Measurements from ENCODE around the gene MALAT1.
"Not testable (repeated sequence)": the region's sequence is repeated elsewhere in the genome, so short reads cannot be mapped to it uniquely, and the experiment has no call there.

The MALAT1 gene

DNA sequence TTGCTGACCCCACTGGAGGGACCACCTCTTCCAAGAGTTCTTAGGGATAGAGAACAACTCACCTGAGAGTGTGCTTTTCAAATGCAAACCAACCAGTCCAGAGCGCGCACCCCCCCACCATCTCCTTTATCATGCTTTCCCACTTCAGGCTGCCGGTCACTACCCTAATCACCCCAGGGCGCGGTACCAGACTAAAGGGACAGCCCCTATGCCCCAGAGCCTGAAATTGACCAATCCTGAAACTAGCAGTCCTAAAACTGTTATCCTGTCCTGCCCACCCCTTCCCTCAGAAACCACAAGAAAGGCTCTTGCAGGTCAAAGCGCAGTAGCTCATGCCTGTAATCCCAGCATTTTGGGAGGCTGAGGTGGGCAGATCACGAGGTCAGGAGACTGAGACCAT is 39.3 kb upstream of the MALAT1 start:
- H3K4me3 ChIP-seq (replicated peaks in 1 of 2; ENCODE audit: low read depth in 2 of 2, low read length in 2 of 2) = no peak overlapping the region
- DNase-seq (ENCODE audit: low read depth in 2 of 2) = no peak
- TF ChIP-seq, protein P1, sequence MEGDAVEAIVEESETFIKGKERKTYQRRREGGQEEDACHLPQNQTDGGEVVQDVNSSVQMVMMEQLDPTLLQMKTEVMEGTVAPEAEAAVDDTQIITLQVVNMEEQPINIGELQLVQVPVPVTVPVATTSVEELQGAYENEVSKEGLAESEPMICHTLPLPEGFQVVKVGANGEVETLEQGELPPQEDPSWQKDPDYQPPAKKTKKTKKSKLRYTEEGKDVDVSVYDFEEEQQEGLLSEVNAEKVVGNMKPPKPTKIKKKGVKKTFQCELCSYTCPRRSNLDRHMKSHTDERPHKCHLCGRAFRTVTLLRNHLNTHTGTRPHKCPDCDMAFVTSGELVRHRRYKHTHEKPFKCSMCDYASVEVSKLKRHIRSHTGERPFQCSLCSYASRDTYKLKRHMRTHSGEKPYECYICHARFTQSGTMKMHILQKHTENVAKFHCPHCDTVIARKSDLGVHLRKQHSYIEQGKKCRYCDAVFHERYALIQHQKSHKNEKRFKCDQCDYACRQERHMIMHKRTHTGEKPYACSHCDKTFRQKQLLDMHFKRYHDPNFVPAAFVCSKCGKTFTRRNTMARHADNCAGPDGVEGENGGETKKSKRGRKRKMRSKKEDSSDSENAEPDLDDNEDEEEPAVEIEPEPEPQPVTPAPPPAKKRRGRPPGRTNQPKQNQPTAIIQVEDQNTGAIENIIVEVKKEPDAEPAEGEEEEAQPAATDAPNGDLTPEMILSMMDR (IDR thresholded peaks at IDR 0.05; ENCODE audit: low read depth, low read length) = no peak

DNA sequence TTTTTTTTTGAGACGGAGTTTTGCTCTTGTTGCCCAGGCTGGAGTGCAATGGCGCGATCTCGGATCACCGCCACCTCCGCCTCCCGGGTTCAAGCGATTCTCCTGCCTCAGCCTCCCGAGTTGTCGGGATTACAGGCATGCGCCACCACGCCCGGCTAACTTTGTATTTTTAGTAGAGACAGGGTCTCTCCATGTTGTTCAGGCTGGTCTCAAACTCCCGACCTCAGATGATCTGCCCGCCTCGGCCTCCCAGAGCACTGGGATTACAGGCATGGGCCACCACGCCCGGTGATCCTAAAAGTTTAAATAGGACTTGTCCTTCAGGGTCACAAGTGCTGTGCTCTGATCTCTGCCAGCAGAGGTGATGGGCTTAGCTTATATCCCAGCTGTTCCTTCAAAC is 33.4 kb upstream of the MALAT1 start:
- not testable (repeated sequence) for H3K4me3 ChIP-seq (replicated peaks in 1 of 2; ENCODE audit: low read depth in 2 of 2, low read length in 2 of 2); DNase-seq (ENCODE audit: low read depth in 2 of 2)

DNA sequence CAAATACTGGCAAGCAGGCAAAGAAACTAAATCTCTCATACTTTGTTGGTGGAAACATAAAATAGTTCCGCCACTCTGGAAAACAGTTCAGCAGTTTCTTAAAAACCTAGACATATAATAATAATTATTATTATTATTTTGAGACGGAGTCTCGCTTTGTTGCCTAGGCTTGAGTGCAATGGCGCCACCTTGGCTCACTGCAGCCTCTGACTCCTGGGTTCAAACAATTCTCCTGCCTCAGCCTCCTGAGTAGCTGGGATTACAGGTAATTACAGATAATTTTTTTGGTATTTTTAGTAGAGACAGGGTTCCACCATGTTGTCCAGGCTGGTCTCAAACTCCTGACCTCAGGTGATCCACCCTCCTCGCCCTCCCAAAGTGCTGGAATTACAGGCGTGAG is 31.5 kb upstream of the MALAT1 start:
- DNase-seq (ENCODE audit: low read depth in 2 of 2); H3K4me3 ChIP-seq (replicated peaks in 1 of 2; ENCODE audit: low read depth in 2 of 2, low read length in 2 of 2): not testable (repeated sequence)

DNA sequence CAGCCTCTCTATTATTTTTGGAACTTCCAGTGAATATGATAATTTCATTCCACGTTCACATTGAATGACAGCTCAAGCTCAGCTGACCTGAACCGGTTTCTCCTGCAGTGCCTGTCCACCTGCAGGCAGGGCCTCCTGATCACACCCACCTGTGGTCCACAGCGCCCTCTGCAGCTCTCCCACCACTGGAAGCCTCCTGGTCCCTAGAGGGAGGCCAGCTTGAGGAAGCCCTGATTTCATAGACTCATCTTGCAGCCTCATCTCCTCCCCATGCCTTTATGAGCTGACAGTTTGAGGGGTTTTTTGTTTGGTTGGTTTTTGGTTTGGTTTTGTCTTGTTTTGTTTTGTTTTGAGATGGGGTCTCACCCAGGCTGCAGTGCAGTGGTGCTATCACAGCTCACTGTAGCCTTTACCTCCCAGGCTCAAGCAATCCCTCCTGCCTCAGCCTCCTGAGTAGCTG is 29.9 kb upstream of the MALAT1 start:
- TF ChIP-seq, protein P1 (IDR thresholded peaks at IDR 0.05; ENCODE audit: low read depth, low read length) = peak; percentile 55
- DNase-seq (ENCODE audit: low read depth in 2 of 2) = peak; percentile 49 to 54

DNA sequence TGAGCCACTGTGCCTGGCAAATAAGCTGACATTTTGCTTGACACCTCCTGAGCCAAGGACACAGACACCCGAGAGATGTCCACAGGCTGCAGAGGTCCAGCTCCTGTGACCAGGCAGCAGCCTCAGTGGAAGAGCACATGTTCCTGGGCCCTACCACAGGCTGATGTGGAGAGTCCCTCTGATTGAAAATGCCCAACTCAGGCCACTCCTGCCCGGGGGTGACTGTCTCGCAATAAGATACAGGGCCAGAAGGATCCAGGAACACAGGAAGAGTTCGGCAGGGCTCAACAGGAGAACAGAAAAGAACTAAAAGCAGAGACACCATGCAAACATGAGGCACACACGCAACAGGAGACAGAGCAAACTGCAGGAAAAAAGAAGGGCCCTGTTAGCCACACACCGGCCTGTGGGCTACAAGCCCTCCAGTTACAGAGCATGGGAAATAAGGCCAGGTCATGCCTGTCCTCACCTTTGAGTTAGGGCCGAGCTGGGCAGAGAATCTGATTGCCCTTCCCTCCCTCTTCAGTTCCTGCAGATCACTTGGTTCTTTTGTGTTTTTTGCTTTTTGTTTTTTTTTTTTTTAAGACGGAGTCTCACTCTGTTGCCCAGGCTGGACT is 28.3 kb upstream of the MALAT1 start:
- DNase-seq (ENCODE audit: low read depth in 2 of 2) = no peak
- TF ChIP-seq, protein P1 (IDR thresholded peaks at IDR 0.05; ENCODE audit: low read depth, low read length) = no peak
- no peak overlapping the region for H3K4me3 ChIP-seq (replicated peaks in 1 of 2; ENCODE audit: low read depth in 2 of 2, low read length in 2 of 2)

More for the DNA sequence above, 29.9 kb upstream of the MALAT1 start:
- H3K4me3 ChIP-seq (replicated peaks in 1 of 2; ENCODE audit: low read depth in 2 of 2, low read length in 2 of 2) = no peak overlapping the region

DNA sequence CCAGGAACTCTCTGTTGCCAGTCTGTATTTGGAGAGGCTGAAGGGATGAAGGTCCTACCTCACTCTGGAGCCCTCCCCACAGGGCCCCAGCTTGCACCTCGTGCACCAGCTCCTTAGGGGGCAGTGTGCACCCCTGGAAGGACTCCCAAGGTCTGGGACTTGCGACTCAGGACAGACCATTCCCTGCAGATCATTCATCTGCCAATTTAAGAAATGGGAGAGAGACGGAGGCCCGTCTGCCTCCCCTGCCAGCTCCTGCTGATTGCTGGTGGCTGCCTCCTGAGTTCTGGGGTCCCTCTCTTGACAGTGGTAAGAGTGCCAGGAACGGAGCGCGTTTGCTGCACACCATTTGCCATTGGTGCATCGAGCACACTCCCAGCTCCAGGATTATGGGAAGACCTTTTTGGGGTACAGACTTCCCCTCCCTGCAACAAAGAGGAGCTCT is 27.4 kb upstream of the MALAT1 start:
- TF ChIP-seq, protein P1 (IDR thresholded peaks at IDR 0.05; ENCODE audit: low read depth, low read length) = peak; percentile 53
- DNase-seq (ENCODE audit: low read depth in 2 of 2) = peak; percentile 78 to 89
- peak overlapping the region; percentile 8 to 24 for H3K4me3 ChIP-seq (replicated peaks in 1 of 2; ENCODE audit: low read depth in 2 of 2, low read length in 2 of 2)

DNA sequence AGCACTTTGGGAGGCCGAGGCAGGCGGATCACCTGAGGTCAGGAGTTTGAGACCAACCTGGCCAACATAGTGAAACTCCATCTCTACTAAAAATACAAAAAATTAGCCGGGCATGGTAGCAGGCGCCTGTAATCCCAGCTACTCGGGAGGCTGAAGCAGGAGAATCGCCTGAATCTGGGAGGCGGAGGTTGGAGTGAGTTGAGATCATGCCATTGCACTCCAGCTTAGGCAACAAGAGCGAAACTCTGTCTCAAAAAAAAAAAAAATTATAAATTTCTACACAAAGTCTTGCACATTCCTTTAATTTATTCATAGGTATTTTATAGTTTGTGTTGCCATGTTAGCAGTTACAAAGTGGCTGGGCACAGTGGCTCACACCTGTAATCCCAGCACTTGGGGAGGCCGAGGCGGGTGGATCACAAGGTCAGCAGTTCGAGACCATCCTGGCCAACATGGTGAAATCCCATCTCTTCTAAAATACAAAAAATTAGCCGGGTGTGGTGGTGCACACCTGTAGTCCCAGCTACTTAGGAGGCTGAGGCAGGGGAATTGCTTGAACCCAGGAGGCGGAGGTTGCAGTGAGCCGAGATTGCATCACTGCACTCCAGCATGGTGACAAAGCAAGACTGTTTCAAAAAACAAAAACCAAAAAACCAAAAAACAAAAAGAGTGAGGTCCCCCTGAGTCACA is 26.1 kb upstream of the MALAT1 start:
- H3K4me3 ChIP-seq (replicated peaks in 1 of 2; ENCODE audit: low read depth in 2 of 2, low read length in 2 of 2) = not testable (repeated sequence)

DNA sequence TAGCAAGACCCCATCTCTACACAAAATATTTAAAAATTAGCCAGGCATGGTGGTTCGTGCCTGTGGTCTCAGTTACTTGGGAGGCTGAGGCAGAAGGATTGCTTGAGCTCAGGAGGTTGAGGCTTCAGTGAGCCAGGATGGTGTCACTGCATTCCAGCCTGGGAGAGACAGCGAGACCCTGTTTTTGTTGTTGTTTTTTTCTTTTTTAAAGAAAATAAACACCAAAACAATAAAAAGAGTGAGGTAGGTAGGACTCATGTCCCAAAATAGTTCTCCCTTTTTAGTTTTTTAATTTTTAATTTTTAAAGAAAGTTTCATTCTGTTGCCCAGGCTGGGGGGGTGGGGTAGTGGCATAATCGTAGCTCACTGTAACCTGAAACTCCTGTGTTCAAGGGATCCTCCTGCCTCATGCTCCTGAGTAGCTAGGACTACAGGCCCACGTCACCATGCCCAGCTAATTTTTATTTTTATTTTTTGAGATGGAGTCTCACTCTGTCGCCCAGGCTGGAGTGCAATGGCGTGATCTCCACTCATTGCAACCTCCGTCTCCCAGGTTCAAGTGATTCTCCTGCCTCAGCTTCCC is 25.5 kb upstream of the MALAT1 start:
- DNase-seq (ENCODE audit: low read depth in 2 of 2) = no peak
- H3K4me3 ChIP-seq (replicated peaks in 1 of 2; ENCODE audit: low read depth in 2 of 2, low read length in 2 of 2) = no peak overlapping the region
- TF ChIP-seq, protein P1 (IDR thresholded peaks at IDR 0.05; ENCODE audit: low read depth, low read length) = no peak

More for the DNA sequence above, 26.1 kb upstream of the MALAT1 start:
- not testable (repeated sequence) for DNase-seq (ENCODE audit: low read depth in 2 of 2)
